GM21526 (cell line): Measurements from ENCODE around the gene CDH7.

Experiments
- ATAC-seq: cut with Tn5 transposase; IDR thresholded peaks from one replicate; pipeline ENCODE4 v1.9.1; 2021; ENCODE audit warnings: moderate library complexity; ENCODE audit not compliant: unreplicated experiment, low FRiP score

Gene CDH7, protein sequence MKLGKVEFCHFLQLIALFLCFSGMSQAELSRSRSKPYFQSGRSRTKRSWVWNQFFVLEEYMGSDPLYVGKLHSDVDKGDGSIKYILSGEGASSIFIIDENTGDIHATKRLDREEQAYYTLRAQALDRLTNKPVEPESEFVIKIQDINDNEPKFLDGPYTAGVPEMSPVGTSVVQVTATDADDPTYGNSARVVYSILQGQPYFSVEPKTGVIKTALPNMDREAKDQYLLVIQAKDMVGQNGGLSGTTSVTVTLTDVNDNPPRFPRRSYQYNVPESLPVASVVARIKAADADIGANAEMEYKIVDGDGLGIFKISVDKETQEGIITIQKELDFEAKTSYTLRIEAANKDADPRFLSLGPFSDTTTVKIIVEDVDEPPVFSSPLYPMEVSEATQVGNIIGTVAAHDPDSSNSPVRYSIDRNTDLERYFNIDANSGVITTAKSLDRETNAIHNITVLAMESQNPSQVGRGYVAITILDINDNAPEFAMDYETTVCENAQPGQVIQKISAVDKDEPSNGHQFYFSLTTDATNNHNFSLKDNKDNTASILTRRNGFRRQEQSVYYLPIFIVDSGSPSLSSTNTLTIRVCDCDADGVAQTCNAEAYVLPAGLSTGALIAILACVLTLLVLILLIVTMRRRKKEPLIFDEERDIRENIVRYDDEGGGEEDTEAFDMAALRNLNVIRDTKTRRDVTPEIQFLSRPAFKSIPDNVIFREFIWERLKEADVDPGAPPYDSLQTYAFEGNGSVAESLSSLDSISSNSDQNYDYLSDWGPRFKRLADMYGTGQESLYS

DNA sequence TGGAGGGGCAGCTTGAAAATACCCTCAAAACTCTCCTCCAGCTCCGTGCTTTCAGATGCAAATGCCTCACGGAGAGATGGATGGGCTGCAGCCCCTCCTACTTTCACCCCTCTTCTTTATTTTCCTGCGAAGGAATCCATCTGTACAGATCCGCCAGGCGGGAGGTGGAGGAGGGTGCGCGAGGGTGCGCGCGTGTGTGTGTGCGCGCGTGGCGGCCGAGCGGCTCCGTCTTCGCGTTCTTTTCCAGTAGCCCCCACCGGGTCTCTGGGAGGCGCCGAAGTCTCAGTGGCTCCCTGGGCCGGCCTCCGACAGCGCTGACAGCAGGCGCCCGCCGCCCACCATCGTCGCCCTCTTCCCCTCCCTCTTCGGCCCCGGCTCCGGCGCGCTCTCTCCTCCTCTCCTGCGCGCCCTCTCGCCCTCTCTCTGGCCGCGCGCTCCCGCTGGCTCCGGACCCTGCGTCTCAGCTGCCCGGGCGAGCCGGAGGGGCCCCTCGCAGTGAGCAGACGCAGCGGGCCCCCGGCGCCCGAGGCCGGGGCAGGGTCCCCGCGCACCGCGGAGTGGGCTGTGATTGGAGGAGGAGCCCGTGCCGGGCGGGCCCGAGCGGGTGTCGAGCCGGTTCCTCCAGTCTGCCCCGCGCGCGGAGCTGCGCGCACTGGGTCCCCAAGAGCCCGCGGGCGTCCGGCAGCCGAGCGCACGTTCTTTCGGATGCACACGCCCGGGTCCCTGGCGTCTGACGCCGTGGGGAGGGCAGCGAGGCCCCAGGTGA is at the start of gene CDH7:
Gene CDH7, plus strand, starts transcription at position 624 of the 766 bp plus-strand sequence. CDS start 11,831 bp downstream, outside the sequence.
- ATAC-seq, result no peak

DNA sequence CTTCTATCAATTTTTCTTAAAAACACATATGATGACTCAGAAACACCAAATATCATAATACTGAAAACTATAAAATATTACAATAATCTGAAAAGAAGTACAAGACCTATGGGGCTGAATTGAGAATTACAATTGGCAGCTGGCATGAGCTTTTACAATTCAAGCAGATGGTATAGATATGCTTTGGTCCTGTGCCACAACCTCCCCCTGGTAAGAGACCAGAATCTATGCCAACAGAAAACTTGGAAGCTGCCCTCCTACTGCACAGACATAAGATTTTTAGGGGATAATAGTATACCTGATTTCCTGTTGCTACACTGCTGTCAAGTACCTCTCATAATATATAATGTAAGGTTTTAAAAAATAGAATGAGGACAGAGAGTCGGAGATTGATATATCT is 46.8 kb upstream of the CDH7 start:
- no peak for ATAC-seq

DNA sequence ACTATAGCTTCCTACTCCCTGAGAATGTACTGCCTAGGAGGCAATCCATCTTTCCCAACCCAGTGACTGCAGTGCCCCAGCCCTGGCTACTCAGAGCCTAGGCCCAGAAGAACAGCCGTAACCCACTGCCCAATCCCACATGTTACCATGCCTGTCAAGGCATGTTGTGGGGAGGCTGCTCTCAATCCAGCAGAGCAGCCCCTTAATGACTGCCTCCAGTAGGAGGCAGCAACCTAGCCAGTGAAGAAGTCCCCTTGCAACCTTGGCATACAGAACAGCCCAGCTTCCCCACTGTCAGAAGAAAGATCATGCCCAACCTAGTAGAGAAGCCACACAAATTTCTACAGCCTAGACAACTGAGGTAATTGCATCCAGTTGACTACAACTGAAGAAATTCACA is 44.2 kb upstream of the CDH7 start:
- no peak for ATAC-seq

DNA sequence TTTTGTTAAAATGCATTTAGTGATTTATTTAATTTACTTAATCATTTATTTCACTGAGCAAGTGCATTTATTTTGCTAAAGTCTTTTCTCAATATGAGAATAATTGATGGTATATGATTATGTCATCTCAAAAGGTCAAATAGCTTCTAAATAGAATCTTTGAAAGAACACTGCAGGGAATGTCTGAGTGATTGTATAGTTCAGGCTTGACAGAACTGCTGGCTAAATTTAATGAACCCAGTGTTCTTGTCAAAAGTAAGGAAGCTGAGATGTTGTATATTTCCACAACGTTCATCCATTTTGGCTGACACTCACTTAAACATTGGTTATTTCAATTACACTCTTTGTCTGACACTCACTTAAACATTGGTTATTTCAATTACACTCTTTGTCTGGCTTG is 39.3 kb upstream of the CDH7 start:
- no peak for ATAC-seq

DNA sequence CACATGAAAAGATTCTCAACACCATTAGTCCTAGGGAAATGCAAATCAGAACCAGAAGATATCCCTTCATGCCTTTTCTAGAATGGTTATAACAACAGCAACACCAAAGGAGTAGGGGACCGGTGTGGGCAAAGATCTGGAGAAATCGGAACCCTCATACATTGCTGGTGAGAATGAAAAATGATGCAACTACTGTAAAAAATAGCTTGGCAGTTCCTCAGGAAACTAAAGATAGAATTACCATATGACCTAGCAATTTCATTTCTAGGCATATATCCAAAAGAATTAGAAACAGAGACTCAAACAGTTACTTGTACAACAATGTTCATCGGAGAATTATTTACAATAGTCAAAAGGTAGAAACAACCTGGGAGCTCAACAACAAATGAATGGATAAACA is 29.2 kb upstream of the CDH7 start:
- ATAC-seq, result no peak

DNA sequence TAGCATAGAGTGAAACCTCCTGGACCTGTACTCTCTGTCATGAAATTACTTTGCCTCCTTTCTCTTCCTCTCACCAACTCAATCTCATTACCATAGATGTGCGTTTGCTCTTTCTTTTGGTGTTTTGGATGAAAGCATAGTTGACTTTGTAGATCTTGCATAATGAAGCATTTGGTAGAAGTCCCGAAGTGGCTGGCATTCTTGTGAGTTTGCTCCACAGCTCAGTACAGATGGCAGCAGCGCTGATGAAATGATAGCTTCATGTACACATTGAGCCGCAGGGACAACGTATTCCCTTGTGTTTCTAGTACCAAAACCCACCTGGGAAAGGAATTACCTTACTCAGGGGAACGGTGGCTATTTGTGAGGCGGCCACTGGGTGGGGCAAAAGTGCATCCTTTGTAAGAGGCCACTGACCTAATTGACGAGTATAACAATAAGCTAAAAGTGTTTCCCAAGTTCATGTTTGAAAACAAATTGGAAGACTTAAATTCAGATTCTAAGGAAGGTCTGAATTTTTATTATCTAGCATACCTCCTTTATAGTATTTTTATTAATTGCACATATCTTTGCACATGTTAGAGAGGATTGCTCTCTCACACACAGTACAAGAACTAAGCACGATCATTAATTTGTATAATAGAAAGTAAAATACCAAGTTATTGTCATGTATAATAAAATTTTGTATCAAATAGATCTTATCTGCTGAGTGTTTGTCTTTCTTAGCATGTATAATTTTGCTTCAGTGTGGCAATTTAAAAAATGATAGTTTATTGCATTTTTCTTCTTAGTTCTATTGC is 25.4 kb upstream of the CDH7 start:
- ATAC-seq, result no peak

DNA sequence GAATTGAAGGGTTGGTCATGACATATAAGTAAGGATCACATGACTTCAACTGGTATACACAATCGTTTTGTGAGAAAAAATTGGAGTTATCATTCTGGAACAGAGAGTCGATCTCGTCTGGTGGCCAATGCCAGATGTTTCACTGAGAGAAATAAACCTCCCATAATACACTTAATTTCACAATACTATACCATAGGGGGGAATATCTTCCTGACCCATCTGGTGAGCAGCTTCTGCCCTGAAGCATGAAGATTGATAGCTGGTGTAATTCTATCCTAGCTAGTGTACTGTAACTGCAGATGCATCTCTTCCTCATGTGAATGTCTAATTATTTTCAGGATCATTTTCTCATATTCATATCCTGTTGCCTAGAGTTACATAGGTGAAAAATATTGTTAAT is 15.7 kb upstream of the CDH7 start:
- no peak for ATAC-seq

DNA sequence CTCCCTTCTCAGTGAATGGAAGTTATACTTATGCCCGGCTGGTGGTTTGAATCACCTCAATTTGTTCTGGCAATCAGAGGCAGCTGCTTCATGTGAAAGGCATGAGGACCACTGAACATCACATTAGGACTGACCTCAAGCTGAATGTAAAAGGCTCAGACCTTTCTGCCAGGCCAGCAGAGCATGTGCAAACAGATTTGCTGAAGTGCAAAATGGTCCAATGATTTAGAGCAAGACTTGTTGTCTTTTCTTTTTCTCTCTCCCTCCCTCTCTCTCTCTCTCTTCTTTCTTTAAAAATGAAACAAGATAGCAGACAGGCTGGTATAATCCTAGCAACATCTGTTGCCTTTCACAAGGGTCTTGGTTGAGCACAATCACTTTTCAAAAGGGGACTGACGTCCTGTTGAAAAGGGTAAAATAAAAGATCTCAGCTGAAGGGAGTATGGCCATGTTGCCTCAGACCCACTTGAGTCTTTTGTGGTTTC is 13.3 kb upstream of the CDH7 start:
- no peak for ATAC-seq

DNA sequence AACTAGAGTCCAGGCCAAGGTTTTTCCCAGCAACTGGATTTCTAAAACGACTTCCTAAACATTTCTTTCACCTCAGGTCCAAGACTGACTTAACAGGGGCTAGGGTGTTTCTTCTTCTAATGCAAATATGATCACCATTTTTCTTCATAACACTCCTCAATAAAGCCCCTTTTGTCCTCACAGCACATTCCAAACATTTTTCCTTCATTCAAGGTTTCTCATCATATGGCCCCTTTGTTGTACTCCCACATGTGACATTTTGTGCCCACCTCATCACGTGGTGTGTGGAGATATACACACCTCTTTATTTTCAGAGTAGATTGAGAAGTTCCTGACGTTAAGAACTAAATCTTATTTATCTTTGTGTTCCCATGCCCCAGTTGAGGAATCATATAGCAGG is 3.9 kb upstream of the CDH7 start:
- no peak for ATAC-seq

DNA sequence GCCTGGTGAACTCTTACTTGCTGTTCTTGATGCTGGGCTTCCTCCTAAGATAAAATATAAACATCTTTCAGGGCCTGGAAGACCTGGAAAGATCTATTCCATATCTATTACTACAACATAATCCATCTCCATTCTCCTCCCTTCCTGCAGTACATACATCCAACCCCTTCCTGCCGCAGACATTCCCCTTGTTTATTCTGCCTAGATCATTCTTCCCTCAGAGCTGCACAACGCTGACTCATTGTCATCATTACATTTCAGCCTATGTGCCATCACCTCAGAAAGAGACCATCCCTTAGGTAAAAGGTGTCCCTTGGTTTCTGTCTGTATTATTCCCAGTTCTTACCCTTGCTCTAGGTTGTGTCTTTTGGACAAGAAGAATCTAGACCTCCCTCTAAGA is 2.5 kb upstream of the CDH7 start:
- ATAC-seq, result no peak

DNA sequence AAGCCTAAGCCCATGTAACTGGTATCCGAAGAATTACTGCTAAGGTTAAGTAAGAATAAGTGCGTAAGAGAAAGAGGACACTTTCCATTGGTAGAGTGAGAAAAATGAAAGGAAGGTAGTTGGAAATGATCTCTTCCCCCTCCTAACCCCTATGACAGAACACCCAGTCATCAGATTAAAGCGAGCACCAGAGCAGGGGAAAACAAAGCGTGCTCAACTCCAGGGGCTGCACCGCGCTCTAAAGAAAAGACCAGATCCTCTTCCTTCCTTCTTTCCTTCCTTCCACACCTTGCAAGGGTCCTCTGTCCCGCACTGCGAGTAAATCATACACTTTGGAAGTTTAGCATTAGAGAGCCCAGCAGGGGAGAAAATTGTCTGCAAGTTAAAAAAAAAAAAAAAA is 971 bp upstream of the CDH7 start:
- ATAC-seq, result no peak

DNA sequence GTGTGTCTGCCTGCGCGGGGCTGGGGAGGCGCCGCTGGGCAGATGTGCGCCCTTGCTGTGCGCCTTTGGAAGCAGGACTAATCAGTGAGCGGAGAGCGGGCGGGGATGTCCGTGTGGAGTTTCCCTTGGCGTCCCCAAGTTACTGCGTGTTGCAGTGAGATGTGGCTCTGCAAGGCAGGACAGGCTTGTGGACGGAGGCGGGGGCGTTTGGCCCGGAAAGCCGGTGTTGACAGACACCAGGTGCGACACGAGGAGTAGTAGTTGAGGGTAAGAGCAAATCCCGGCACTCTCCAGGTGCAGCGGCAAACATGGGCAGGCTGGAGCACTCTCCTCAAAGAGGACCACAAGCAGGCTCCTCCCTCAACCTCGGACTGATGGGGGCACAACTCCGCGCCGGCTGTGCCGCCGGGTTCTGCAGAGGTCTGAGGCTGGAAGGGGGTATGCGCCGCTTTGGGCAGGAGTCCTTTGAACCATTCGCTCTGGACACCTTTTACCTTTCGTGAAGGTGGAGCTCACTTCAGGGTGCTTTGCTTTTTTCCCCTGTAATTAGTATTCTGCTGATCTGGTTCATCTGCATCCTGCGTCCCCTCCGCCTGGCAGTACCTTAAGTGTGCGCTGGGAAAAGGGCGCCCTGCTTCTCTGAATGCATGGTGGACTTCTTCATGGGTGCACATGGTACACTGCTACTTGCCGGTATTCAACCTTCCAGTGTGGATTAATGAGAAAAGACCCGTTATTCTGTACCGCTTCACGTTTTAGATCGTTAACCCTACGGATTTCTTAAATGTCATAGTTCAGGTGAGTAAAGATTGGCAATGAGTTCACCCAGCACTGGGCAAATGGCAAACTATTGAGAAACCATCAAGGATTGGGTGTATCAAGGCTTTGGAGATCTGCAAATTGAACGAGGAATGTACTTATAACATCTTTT is 608 bp downstream of the CDH7 start:
- no peak for ATAC-seq

DNA sequence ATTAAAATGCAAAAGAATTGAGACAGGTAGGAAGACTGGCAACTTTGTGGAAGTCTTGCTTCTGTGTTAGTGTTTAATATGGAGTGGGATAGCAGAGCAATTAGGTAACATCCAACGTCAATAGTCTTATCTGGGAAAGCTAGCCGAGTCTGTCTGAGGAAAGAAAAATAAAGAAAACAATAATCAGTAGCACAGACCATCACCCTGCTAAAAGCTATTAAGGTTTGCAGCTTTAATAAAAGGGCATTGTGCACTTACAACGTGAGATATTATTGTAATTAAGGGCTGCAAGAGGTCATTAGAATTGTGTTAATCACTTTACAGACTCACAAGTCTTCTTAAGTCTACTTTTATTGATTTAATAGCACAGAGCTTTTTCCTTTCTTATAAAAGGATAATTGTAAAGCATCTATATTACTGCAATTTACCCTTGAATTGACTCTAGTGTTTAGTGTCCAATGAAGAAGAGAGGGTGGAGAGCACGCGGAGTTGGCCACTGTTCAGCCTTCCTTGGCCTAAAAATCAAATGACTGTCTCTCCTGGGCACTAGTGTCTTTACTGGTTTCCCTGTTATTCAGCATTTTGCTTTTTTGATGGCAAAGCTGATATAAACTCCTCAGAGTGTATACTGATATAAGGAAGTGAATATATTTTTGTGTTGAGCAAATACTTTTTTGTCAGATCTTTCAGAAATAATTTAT is 2.0 kb downstream of the CDH7 start:
- no peak for ATAC-seq

DNA sequence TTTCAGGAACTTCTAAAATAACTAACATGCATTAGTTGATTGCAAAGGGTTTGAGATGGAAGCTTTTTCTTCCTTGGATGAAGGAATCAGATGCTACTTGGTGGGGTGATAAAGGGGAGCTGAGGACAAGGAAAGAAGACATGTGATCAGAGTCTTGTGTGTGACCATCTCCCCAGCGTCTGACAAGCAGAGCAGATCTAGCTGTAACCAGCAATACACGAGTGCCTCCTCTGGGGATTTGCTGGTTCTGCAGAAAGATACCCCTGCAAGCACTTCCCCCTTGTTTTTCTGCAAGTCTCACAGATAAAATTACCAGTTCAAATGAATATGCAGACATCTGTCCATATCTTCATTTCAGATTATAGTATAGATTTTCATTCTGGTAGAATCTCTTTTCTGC is 2.7 kb downstream of the CDH7 start:
- no peak for ATAC-seq

DNA sequence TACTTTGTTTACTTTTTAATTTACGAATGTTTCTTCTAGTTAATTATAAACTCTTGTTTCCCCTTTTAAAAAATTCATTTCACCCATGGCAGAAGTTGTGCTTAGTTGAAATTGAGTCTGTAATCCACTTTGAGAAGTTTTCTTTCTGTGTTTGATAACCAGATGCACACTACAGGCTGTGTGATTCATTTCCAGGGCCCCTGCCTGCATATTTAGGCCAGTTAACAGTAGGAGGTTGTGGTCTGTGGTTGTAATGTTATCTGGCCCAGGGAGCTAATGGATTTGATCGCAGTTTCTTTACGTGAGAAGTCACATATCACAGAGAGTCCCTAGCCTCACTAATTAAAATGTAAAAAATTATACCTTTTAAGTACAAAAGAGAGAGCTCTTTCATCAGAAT is 3.3 kb downstream of the CDH7 start:
- ATAC-seq, result no peak

DNA sequence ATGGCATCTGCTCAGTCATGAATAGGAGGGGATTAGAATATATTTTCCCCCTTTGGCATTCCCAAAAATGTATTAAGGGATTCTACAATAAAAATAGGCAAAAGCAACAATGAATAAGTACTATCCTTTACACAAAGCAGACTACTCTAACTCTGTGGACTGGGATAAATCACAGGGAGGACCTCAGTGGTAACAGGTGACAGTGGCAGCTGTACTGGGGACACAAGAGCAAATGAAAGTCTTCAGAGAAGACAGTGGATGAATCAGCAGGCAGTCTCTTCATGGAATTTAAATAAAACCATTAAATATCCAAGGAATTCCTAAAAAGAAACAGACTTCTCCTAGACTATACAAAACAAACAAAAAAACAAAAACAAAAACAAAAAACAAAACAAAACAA is 4.8 kb downstream of the CDH7 start:
- ATAC-seq, result no peak

DNA sequence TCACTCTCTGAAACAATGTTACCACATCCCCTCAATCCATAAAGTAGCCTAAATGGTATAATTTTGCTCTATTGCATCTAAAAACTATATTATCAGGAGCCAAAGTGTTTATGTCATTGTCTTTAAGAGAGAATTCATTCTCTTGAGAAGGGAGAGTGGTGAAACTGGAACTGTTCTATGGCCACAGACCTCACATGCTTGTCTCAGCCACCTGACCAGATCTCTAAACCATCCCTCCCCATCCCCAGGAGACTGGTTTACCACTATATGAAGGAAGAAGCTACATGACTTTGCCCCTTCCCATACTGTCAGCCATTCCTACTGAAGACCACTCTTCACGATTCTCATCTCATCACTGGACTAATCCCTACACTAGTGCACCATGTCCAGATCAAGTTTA is 9.6 kb downstream of the CDH7 start:
- ATAC-seq, result no peak

DNA sequence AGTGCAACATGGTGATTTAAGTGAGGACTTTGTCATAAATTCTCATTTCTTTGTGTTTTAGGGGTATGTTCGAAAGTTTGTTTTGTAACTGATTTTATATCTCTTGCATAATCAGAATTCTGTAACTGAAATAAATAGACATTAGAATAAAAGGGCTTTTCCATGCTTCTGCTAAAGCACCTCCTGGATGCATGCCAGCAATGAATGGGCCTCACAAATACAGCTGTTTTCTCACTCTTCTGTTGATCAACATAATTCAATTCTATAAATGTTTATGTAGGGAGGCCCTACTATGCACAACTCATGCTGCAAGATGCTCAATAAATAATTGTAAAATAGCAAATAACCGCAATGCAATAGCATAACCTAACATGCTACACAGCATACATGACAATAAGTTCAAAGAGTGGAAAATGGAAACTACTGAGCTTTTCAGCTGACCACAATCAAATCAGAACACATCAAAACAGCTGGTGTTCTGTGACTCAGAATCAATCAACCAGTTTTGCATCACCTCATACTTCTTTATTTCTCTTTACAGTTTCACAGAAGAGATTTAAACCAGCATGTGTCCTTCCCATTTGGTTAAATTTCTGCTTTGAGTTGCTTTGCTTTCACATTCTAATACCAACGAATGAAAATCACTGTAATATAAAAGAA is 11.0 kb downstream of the CDH7 start:
- no peak for ATAC-seq
